H9 (cell line): Measurements from ENCODE around the gene AMPD2. TPM values are rescaled to one million over a fixed set of nuclear protein-coding genes. Genes with fewer than 3 reads are reported as not detected.

Experiments used
- DNase-seq: peaks from one replicate; pipeline ENCODE4 v3.0.0-alpha.2; 2017
- H2AFZ ChIP-seq: one replicate; pipeline ENCODE4 v1.6.1; 2013; ENCODE audit warnings: mild to moderate bottlenecking, low read length, control low read depth, moderate library complexity
- H2AK5ac ChIP-seq: 2 replicates; pipeline ENCODE4 v1.6.1; 2013; ENCODE audit warnings: low read length, control low read depth, mixed read lengths; ENCODE audit not compliant: insufficient read length
- H2BK120ac ChIP-seq: one replicate; pipeline ENCODE4 v1.6.1; 2013; ENCODE audit warnings: low read depth, mild to moderate bottlenecking, low read length, control low read depth, inconsistent platforms; ENCODE audit not compliant: poor library complexity, severe bottlenecking
- H2BK12ac ChIP-seq: 2 replicates; pipeline ENCODE4 v1.6.1; 2013; ENCODE audit warnings: low read length, control low read depth, mixed read lengths, low read depth; ENCODE audit not compliant: insufficient read length
- H2BK15ac ChIP-seq: 2 replicates; pipeline ENCODE4 v1.6.1; 2013; ENCODE audit warnings: low read depth, low read length, control low read depth
- H2BK20ac ChIP-seq: one replicate; pipeline ENCODE4 v1.6.1; 2013; ENCODE audit warnings: low read depth, mild to moderate bottlenecking, low read length, control low read depth, inconsistent platforms; ENCODE audit not compliant: poor library complexity, severe bottlenecking
- H2BK5ac ChIP-seq: 2 replicates; pipeline ENCODE4 v1.6.1; 2013; ENCODE audit warnings: low read length, control low read depth, mixed read lengths; ENCODE audit not compliant: insufficient read length
- H3K14ac ChIP-seq: 2 replicates; pipeline ENCODE4 v1.6.1; 2013; ENCODE audit warnings: low read length, control low read depth; ENCODE audit not compliant: insufficient read depth
- H3K18ac ChIP-seq: 2 replicates; pipeline ENCODE4 v1.6.1; 2013; ENCODE audit warnings: low read depth, mild to moderate bottlenecking, mixed read lengths, low read length, control low read depth; ENCODE audit not compliant: insufficient read length
- H3K23ac ChIP-seq: 2 replicates; pipeline ENCODE4 v1.6.1; 2013; ENCODE audit warnings: low read length, control low read depth, mixed read lengths, low read depth; ENCODE audit not compliant: insufficient read length
- H3K23me2 ChIP-seq: 2 replicates; pipeline ENCODE4 v1.6.1; 2013; ENCODE audit warnings: low read depth, mild to moderate bottlenecking, mixed read lengths, low read length, control low read depth; ENCODE audit not compliant: insufficient read length, poor library complexity, severe bottlenecking
- H3K27ac ChIP-seq: 2 replicates; pipeline ENCODE4 v1.5.1; 2013; ENCODE audit warnings: low read length, control low read depth, mixed read lengths, low read depth; ENCODE audit not compliant: insufficient read length
- H3K27me3 ChIP-seq: 2 replicates; pipeline ENCODE4 v1.6.1; 2013; ENCODE audit warnings: low read length, control low read depth, inconsistent platforms; ENCODE audit not compliant: insufficient read depth
- H3K4ac ChIP-seq: 2 replicates; pipeline ENCODE4 v1.6.1; 2013; ENCODE audit warnings: low read depth, mild to moderate bottlenecking, control low read depth, inconsistent platforms, low read length, moderate library complexity
- H3K4me1 ChIP-seq: 2 replicates; pipeline ENCODE4 v1.6.1; 2013; ENCODE audit warnings: low read length, control low read depth, inconsistent platforms; ENCODE audit not compliant: insufficient read depth
- H3K4me2 ChIP-seq: 2 replicates; pipeline ENCODE4 v1.6.1; 2013; ENCODE audit warnings: low read length, control low read depth, mixed read lengths; ENCODE audit not compliant: insufficient read length, insufficient read depth
- H3K56ac ChIP-seq: 2 replicates; pipeline ENCODE4 v1.6.1; 2013; ENCODE audit warnings: low read depth, mild to moderate bottlenecking, mixed read lengths, low read length, control low read depth; ENCODE audit not compliant: insufficient read length
- H3K79me1 ChIP-seq: 2 replicates; pipeline ENCODE4 v1.6.1; 2013; ENCODE audit warnings: low read depth, mild to moderate bottlenecking, moderate library complexity, low read length, control low read depth, inconsistent platforms; ENCODE audit not compliant: insufficient read depth, poor library complexity, severe bottlenecking
- H3K79me2 ChIP-seq: 2 replicates; pipeline ENCODE4 v1.6.1; 2013; ENCODE audit warnings: low read length, control low read depth, inconsistent platforms; ENCODE audit not compliant: insufficient read depth
- H3K9ac ChIP-seq: 2 replicates; pipeline ENCODE4 v1.6.1; 2013; ENCODE audit warnings: low read length, control low read depth, mixed read lengths; ENCODE audit not compliant: insufficient read length; ENCODE audit errors: extremely low read depth
- H3K9me3 ChIP-seq: one replicate; pipeline ENCODE4 v1.6.1; 2013; ENCODE audit warnings: low read depth, low read length, inconsistent platforms; ENCODE audit not compliant: control insufficient read depth
- H3T11ph ChIP-seq: one replicate; pipeline ENCODE4 v1.6.1; 2013; ENCODE audit warnings: mild to moderate bottlenecking, low read length, control low read depth, inconsistent platforms
- H4K20me1 ChIP-seq: one replicate; pipeline ENCODE4 v1.6.1; 2013; ENCODE audit not compliant: control insufficient read depth, insufficient read length, insufficient read depth
- H4K5ac ChIP-seq: 2 replicates; pipeline ENCODE4 v1.6.1; 2013; ENCODE audit warnings: low read depth, mild to moderate bottlenecking, mixed read lengths, low read length, control low read depth; ENCODE audit not compliant: insufficient read length
- H4K8ac ChIP-seq: replicated peaks from 2 replicates; pipeline ENCODE4 v1.6.1; 2013; ENCODE audit warnings: low read length, control low read depth, mixed read lengths, low read depth; ENCODE audit not compliant: insufficient read length
- H4K91ac ChIP-seq: 2 replicates; pipeline ENCODE4 v1.6.1; 2013; ENCODE audit warnings: low read depth, mild to moderate bottlenecking, moderate library complexity, mixed read lengths, low read length, control low read depth; ENCODE audit not compliant: insufficient read length
- H3K27ac Mint-ChIP-seq, 3 experiments: 2 replicates in 2 of 3; 3 replicates in 1 of 3; pipeline ENCODE4 v1.8.0; 2020 to 2021; ENCODE audit warnings: mixed read lengths in 3 of 3, mild to moderate bottlenecking in 1 of 3, moderate library complexity in 1 of 3
- H3K27me3 Mint-ChIP-seq: 2 replicates; pipeline ENCODE4 v1.8.0; 2021; ENCODE audit warnings: low read depth, mild to moderate bottlenecking, moderate library complexity, mixed read lengths
- H3K36me3 Mint-ChIP-seq, 3 experiments: 2 replicates in 2 of 3; 3 replicates in 1 of 3; pipeline ENCODE4 v1.8.0; 2020 to 2021; ENCODE audit warnings: low read depth in 3 of 3, mixed read lengths in 3 of 3; ENCODE audit not compliant: insufficient read depth in 1 of 3
- H3K4me1 Mint-ChIP-seq, 2 experiments: 2 replicates each; pipeline ENCODE4 v1.8.0; 2020; ENCODE audit warnings: mixed read lengths in 2 of 2
- H3K4me3 Mint-ChIP-seq, 2 experiments: 2 replicates in 1 of 2; 3 replicates in 1 of 2; pipeline ENCODE4 v1.8.0; 2020 to 2021; ENCODE audit warnings: mild to moderate bottlenecking in 2 of 2, mixed read lengths in 2 of 2, moderate library complexity in 1 of 2
- H3K9me3 Mint-ChIP-seq, 2 experiments: 2 replicates in 1 of 2; 3 replicates in 1 of 2; pipeline ENCODE4 v1.8.0; 2020; ENCODE audit warnings: mild to moderate bottlenecking in 2 of 2, mixed read lengths in 2 of 2, moderate library complexity in 1 of 2
- WGBS: extraction: QIAGEN DNeasy Blood & Tissue Kit; methylation state at CpG from one replicate; pipeline ENCODE4 v1.1.7; 2013; ENCODE audit warnings: missing lambda C conversion rate, low lambda C conversion rate, mixed read lengths; ENCODE audit not compliant: insufficient read length; ENCODE audit errors: extremely low coverage; 5-methylcytosine and 5-hydroxymethylcytosine counted together
- total RNA-seq: library from RNA; stranded (reverse); gene quantifications from 2 replicates; pipeline ENCODE4 v1.2.1, GENCODE V29; 2021
- TF ChIP-seq, protein P1 (sequence below): fragments of 200-600 bp; sonication (generic); conservative IDR thresholded peaks from 3 replicates; pipeline ENCODE4 v1.8.0; 2021; ENCODE audit warnings: antibody characterized with exemption, mild to moderate bottlenecking

AMPD2 gene
- total RNA-seq, 1 experiment from 2014 or later = 65.1 TPM

DNA sequence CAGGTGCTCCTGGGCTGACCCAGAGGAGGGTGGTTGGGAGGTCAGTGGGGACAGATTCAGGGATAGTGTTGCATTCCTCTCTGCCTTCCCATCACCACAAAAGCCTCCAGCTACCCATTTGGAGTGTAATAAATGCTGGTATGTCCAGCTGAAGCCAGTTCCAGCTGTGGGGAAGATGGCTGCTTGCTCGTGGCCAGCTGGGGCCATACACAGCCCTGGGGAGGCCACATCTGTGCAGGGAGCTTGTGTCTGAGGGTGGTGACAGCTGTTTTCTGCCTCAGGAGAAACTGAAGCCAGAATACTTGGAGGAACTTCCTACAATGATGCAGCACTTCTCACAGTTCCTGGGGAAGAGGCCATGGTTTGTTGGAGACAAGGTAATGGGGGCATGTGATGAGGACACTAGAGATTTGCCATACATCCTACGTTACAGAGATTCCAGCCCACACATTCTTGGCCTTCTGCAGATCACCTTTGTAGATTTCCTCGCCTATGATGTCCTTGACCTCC, 39.0 kb downstream of the AMPD2 start:
- H3K27me3 ChIP-seq = no peaks in the 10 kb centered on the region
- no peaks in the 10 kb centered on the region for H3K79me1 ChIP-seq

More for the DNA sequence above, 39.0 kb downstream of the AMPD2 start:
- Histone ChIP-seq H2BK120ac (no peak overlapping the region), H3T11ph (no peak overlapping the region), H3K14ac (no peak overlapping the region), H3K27ac (no peak overlapping the region), H3K9ac (no peak overlapping the region), H4K20me1 (no peaks in the 10 kb centered on the region), H3K79me2 (no peaks in the 10 kb centered on the region), H4K91ac (no peak overlapping the region), H3K18ac (no peak overlapping the region), H3K4me1 (no peaks in the 10 kb centered on the region), H2AFZ (no peak overlapping the region), H4K5ac (no peak overlapping the region), H3K4me2 (no peak overlapping the region), H3K9me3 (no peaks in the 10 kb centered on the region), H2BK12ac (no peak overlapping the region), H2BK20ac (no peak overlapping the region), H3K4ac (no peak overlapping the region), H3K23ac (no peak overlapping the region), H2BK15ac (no peak overlapping the region), H4K8ac (no peak overlapping the region), H2BK5ac (no peak overlapping the region), H3K23me2 (peaks cover 4% of the 10 kb centered on the region), H2AK5ac (no peak overlapping the region), H3K56ac (no peak overlapping the region)
- H3K27ac Mint-ChIP-seq = peak overlapping the region in 1 of 3 experiments; percentile 82; a peak in 1 of 7 replicates
- no peak for DNase-seq
- H3K36me3 Mint-ChIP-seq = no peaks in the 10 kb centered on the region
- H3K27me3 Mint-ChIP-seq = peaks cover 17% of the 10 kb centered on the region
- TF ChIP-seq, protein P1, sequence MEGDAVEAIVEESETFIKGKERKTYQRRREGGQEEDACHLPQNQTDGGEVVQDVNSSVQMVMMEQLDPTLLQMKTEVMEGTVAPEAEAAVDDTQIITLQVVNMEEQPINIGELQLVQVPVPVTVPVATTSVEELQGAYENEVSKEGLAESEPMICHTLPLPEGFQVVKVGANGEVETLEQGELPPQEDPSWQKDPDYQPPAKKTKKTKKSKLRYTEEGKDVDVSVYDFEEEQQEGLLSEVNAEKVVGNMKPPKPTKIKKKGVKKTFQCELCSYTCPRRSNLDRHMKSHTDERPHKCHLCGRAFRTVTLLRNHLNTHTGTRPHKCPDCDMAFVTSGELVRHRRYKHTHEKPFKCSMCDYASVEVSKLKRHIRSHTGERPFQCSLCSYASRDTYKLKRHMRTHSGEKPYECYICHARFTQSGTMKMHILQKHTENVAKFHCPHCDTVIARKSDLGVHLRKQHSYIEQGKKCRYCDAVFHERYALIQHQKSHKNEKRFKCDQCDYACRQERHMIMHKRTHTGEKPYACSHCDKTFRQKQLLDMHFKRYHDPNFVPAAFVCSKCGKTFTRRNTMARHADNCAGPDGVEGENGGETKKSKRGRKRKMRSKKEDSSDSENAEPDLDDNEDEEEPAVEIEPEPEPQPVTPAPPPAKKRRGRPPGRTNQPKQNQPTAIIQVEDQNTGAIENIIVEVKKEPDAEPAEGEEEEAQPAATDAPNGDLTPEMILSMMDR = no peak
- H3K4me1 Mint-ChIP-seq = peaks cover 5 to 14% of the 10 kb centered on the region in 2 experiments; a peak in 3 of 4 replicates
- WGBS = no CpG with 5 or more reads among the region's 3 CpGs
- H3K9me3 Mint-ChIP-seq = no peaks in the 10 kb centered on the region
- H3K4me3 Mint-ChIP-seq = no peak overlapping the region
